NT2/D1 (cell line): Measurements from ENCODE around the gene GMPR2.

Source experiments
- YY1 ChIP-seq: IDR thresholded peaks from 2 replicates; pipeline ENCODE4 v1.6.1; 2011; ENCODE audit not compliant: insufficient read length, insufficient read depth
- ZNF274 ChIP-seq: IDR thresholded peaks from 2 replicates; pipeline ENCODE4 v1.6.1; 2011; ENCODE audit warnings: mild to moderate bottlenecking, low read depth, low read length

DNA sequence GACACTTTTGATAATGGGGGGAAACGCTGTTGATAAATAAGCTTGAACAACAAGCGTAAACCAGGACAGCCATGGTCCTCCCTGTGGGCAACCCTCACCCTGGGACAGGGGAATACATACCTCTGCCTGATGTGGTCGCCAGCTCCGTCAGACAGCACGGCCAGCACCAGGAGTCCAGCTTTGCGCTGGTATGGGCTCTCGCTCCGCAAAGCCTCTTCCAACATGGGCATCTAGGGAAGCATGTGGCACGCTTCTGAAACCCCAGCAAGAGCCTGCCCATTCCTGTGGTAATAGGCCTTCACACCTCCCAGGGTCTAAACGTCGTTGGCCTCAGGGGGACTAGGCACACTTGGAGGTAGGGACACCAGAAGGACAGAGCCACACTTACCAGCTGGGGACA is 47.0 kb upstream of the GMPR2 start:
- no peak for TF ChIP-seq YY1
- TF ChIP-seq ZNF274: no peak
